HG03139 (cell line): ENCODE measurements around the gene RNF25.

Source experiments
- ATAC-seq: cut with Tn5 transposase; IDR thresholded peaks from one replicate; pipeline ENCODE4 v1.9.1; 2021; ENCODE audit not compliant: unreplicated experiment

Gene RNF25

GRCh38 chr2:218680061-218680460 is 8.3 kb upstream of the RNF25 start:
- ATAC-seq: no peak

- no peak for ATAC-seq
Measured at GRCh38 chr2:218679119-218679518, 7.3 kb upstream of the RNF25 start.

GRCh38 chr2:218671097-218671653 is 627 bp downstream of the RNF25 start:
- ATAC-seq: no peak

GRCh38 chr2:218664653-218665052 is 7.1 kb downstream of the RNF25 start:
- ATAC-seq: no peak

- ATAC-seq: no peak
Measured at GRCh38 chr2:218663901-218664300, 7.9 kb downstream of the RNF25 start.

- ATAC-seq: no peak
Measured at GRCh38 chr2:218662827-218663226, 9.0 kb downstream of the RNF25 start.

- ATAC-seq: no peak
Measured at GRCh38 chr2:218662377-218662776, 9.4 kb downstream of the RNF25 start.

GRCh38 chr2:218659988-218660358 is 11.8 kb downstream of the RNF25 start:
- no peak for ATAC-seq

GRCh38 chr2:218659258-218659987 is 12.4 kb downstream of the RNF25 start, which contains the start of the genes BCS1L and ZNF142:
Gene BCS1L (plus strand): TSS chr2:218659683. CDS start chr2:218660988, 1,305 bp downstream.
Gene ZNF142 (minus strand): TSS chr2:218659623. CDS start chr2:218656429, 3,194 bp downstream.
- ATAC-seq: peak; percentile 98

- ATAC-seq: peak; percentile 16
Measured at GRCh38 chr2:218658671-218659257, 13.0 kb downstream of the RNF25 start.

GRCh38 chr2:218655751-218656150 is 16.1 kb downstream of the RNF25 start:
- no peak for ATAC-seq

- ATAC-seq: no peak
Measured at GRCh38 chr2:218648787-218649100, 23.1 kb downstream of the RNF25 start.

- ATAC-seq: no peak
Measured at GRCh38 chr2:218648088-218648786, 23.6 kb downstream of the RNF25 start.

GRCh38 chr2:218645126-218645525 is 26.7 kb downstream of the RNF25 start:
- no peak for ATAC-seq

- no peak for ATAC-seq
Measured at GRCh38 chr2:218644721-218645120, 27.1 kb downstream of the RNF25 start.

- ATAC-seq: no peak
Measured at GRCh38 chr2:218643751-218644310, 28.0 kb downstream of the RNF25 start.

- no peak for ATAC-seq
Measured at GRCh38 chr2:218642786-218643185, 29.0 kb downstream of the RNF25 start.

- no peak for ATAC-seq
Measured at GRCh38 chr2:218642121-218642656, 29.6 kb downstream of the RNF25 start.

- ATAC-seq: no peak
Measured at GRCh38 chr2:218638372-218638771, 33.4 kb downstream of the RNF25 start.

GRCh38 chr2:218635719-218636118 is 36.1 kb downstream of the RNF25 start:
- ATAC-seq: no peak

- no peak for ATAC-seq
Measured at GRCh38 chr2:218631837-218632236, 40.0 kb downstream of the RNF25 start.
